ENCODE results near the gene ZNF568. TPM values are rescaled to one million over a fixed set of nuclear protein-coding genes. Genes with fewer than 3 reads are reported as not detected.

The ZNF568 gene
- total RNA-seq, 3 donors from 2014 or later: 8.5 to 17.9 (median 9.8) TPM

DNA sequence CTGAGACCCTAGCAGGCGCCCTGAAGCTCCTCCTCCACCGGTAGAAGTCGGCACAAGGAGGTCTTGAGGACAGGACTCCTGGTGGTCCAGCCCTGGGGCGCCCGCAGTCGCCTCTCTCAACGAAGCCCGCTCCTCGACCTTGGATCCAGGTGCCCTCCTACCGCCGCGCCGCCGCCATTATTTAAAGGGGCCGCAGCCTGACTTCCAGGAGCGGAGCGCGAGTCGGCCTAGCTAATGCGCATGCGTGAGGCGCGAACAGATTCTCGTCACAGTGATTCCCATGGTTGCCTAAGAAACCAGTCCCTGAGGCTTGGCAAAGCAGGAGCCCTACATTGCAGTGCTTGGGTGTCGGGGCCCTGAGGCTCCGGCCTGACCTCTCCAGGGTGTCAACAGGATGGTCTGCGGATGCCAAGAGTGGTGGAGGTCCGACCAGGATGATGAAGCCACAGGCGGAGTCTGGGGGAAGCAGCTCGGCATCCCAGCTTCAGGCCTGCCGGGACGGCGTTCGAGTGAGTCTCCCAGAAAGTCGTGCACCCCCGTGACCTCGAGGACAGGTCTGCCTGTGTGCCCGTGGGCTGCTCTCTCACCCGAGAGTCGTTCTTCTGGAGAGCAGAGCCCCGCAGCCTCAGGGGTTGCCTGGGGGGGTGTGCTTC lies 96.1 kb downstream of the ZNF568 start:
- Histone ChIP-seq H3K4me3 (no peak overlapping the region), H3K27ac (no peak overlapping the region), H3K36me3 (no peaks in the 10 kb centered on the region), H3K9me3 (peaks cover 78 to 93% of the 10 kb centered on the region in 2 donors), H3K4me1 (no peaks in the 10 kb centered on the region), H3K27me3 (no peaks in the 10 kb centered on the region)
- TF ChIP-seq, protein P1, sequence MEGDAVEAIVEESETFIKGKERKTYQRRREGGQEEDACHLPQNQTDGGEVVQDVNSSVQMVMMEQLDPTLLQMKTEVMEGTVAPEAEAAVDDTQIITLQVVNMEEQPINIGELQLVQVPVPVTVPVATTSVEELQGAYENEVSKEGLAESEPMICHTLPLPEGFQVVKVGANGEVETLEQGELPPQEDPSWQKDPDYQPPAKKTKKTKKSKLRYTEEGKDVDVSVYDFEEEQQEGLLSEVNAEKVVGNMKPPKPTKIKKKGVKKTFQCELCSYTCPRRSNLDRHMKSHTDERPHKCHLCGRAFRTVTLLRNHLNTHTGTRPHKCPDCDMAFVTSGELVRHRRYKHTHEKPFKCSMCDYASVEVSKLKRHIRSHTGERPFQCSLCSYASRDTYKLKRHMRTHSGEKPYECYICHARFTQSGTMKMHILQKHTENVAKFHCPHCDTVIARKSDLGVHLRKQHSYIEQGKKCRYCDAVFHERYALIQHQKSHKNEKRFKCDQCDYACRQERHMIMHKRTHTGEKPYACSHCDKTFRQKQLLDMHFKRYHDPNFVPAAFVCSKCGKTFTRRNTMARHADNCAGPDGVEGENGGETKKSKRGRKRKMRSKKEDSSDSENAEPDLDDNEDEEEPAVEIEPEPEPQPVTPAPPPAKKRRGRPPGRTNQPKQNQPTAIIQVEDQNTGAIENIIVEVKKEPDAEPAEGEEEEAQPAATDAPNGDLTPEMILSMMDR (IDR thresholded peaks at IDR 0.05): no peak
- TF ChIP-seq POLR2AphosphoS5 (IDR thresholded peaks at IDR 0.05) (no peak), POLR2A (IDR thresholded peaks at IDR 0.05) (no peak)
- no peak for DNase-seq (ENCODE audit: low spot score in 2 of 2)
- intact Hi-C loops (cut with DNase I; ENCODE audit: low total_unique reads): loop anchor here (5.0 kb wide), 1 partner anchor 1490 kb away; no protein-coding TSS in a partner anchor

DNA sequence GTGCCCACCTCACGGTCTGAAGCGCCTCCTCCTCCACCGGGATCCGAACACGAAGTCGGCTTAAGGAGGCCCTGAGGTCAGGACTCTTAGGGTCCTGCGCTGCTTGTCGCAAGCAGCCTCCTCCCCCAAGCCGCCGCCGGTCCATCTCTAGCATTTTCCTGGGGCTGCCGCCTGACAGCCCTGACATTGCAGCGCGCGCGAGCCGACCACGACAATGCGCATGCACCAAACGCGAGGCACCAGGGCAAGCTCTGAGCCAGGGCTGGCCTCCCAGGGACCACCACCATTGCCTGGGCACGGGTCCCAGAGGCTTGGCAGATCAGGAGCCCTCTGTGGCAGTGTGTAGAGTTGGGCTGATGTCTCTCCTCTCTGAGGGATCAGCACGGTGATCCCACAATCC lies 98.3 kb downstream of the ZNF568 start:
- H3K27me3 ChIP-seq: no peaks in the 10 kb centered on the region
- H3K4me3 ChIP-seq: no peak overlapping the region
- DNase-seq (ENCODE audit: low spot score in 2 of 2): no peak
- peaks cover 77 to 95% of the 10 kb centered on the region in 2 donors for H3K9me3 ChIP-seq
- no peak for TF ChIP-seq POLR2AphosphoS5 (IDR thresholded peaks at IDR 0.05)
- TF ChIP-seq, protein P1 (IDR thresholded peaks at IDR 0.05): no peak
- no peak for TF ChIP-seq POLR2A (IDR thresholded peaks at IDR 0.05)
- H3K36me3 ChIP-seq: no peaks in the 10 kb centered on the region
- no peaks in the 10 kb centered on the region for H3K4me1 ChIP-seq
- intact Hi-C loops (cut with DNase I; ENCODE audit: low total_unique reads): loop anchor here (5.0 kb wide), 1 partner anchor 1488 kb away; no protein-coding TSS in a partner anchor
- no peak overlapping the region for H3K27ac ChIP-seq

DNA sequence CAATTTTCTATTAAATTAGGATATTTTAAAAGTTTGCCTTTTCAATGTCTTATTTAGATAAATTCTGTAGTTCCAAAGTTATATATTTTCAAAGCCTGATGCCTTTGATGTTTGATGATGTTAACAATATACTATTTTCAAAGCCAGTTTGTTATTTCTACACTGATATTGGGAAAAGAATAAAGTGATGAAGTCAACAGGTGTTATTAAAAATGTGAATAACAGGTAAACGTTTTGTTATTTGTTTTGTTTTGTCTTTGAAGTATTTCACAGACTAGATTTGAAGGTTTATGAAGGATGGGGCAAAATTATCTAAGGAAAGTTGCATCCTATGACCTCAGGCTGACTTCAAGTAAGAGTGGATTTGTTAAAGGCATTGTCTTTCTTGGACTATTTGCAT lies 129.0 kb downstream of the ZNF568 start:
- no peak overlapping the region for H3K4me3 ChIP-seq
- no peak overlapping the region for H3K27ac ChIP-seq
- no peaks in the 10 kb centered on the region for H3K36me3 ChIP-seq
- DNase-seq (ENCODE audit: low spot score in 2 of 2): no peak
- no peak for TF ChIP-seq POLR2AphosphoS5 (IDR thresholded peaks at IDR 0.05)
- no peak for TF ChIP-seq POLR2A (IDR thresholded peaks at IDR 0.05)
- TF ChIP-seq, protein P1 (IDR thresholded peaks at IDR 0.05): no peak
- H3K27me3 ChIP-seq: no peaks in the 10 kb centered on the region
- peaks cover 11 to 74% of the 10 kb centered on the region in 2 donors for H3K9me3 ChIP-seq
- intact Hi-C loops (cut with DNase I; ENCODE audit: low total_unique reads): no loop called here
- no peaks in the 10 kb centered on the region for H3K4me1 ChIP-seq

Other genes starting within 250 kb of the ZNF568 start
- 10 to 100 TPM in 1 of 3 donors, 1 to 10 TPM in 2; 8.2 to 13.6 (median 9.0) TPM for gene ZNF461, start 249.5 kb upstream of the ZNF568 start, total RNA-seq
- gene ZNF567, start 228.7 kb upstream of the ZNF568 start, total RNA-seq: 10 to 100 TPM in 2 of 3 donors, 1 to 10 TPM in 1; 3.8 to 20.6 (median 15.1) TPM
- gene ZNF850, start 143.5 kb upstream of the ZNF568 start, total RNA-seq: 1 to 10 TPM; 2.3 to 8.5 (median 2.4) TPM
- 10 to 100 TPM in 1 of 3 donors, 1 to 10 TPM in 2; 5.6 to 11.4 (median 8.8) TPM for gene ZNF790, start 77.9 kb upstream of the ZNF568 start, total RNA-seq
- gene ZNF345, start 65.5 kb upstream of the ZNF568 start, total RNA-seq: 10 to 100 TPM in 2 of 3 donors, 1 to 10 TPM in 1; 8.6 to 13.6 (median 10.2) TPM
- gene ZNF829, start within 50 bp of the ZNF568 start, total RNA-seq: 1 to 10 TPM; 3.2 to 8.9 (median 4.3) TPM
- 10 to 100 TPM in 2 of 3 donors, 1 to 10 TPM in 1; 5.1 to 19.2 (median 17.4) TPM for gene ZNF420, start 162.1 kb downstream of the ZNF568 start, total RNA-seq